OCI-M2 (cell line): ENCODE measurements around the gene DCLK3.

Experiments used
- DNase-seq: peaks from one replicate; lab custom pipeline; 2025; ENCODE audit not compliant: unreplicated experiment; lab: John Stamatoyannopoulos, UW

The DCLK3 gene

GRCh38 chr3:36678216-36679013 lies 85.9 kb downstream of the DCLK3 start:
- no peak for DNase-seq

GRCh38 chr3:36677331-36678007 lies 86.9 kb downstream of the DCLK3 start:
- no peak for DNase-seq

- no peak for DNase-seq
Observed at GRCh38 chr3:36674816-36675215, 89.5 kb downstream of the DCLK3 start.

GRCh38 chr3:36669764-36670163 lies 94.6 kb downstream of the DCLK3 start:
- no peak for DNase-seq

GRCh38 chr3:36666166-36666565 lies 98.2 kb downstream of the DCLK3 start:
- DNase-seq, result no peak

GRCh38 chr3:36663666-36664291 lies 100.6 kb downstream of the DCLK3 start:
- no peak for DNase-seq

- no peak for DNase-seq
Observed at GRCh38 chr3:36662626-36663025, 101.7 kb downstream of the DCLK3 start.
